HG02798 (cell line): ENCODE results near the gene CAPN6.

Source experiments
- ATAC-seq: cut with Tn5 transposase; IDR thresholded peaks from one replicate; pipeline ENCODE4 v1.9.1; 2021; ENCODE audit warnings: mild to moderate bottlenecking; ENCODE audit not compliant: unreplicated experiment, poor library complexity

Gene CAPN6, protein sequence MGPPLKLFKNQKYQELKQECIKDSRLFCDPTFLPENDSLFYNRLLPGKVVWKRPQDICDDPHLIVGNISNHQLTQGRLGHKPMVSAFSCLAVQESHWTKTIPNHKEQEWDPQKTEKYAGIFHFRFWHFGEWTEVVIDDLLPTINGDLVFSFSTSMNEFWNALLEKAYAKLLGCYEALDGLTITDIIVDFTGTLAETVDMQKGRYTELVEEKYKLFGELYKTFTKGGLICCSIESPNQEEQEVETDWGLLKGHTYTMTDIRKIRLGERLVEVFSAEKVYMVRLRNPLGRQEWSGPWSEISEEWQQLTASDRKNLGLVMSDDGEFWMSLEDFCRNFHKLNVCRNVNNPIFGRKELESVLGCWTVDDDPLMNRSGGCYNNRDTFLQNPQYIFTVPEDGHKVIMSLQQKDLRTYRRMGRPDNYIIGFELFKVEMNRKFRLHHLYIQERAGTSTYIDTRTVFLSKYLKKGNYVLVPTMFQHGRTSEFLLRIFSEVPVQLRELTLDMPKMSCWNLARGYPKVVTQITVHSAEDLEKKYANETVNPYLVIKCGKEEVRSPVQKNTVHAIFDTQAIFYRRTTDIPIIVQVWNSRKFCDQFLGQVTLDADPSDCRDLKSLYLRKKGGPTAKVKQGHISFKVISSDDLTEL

DNA sequence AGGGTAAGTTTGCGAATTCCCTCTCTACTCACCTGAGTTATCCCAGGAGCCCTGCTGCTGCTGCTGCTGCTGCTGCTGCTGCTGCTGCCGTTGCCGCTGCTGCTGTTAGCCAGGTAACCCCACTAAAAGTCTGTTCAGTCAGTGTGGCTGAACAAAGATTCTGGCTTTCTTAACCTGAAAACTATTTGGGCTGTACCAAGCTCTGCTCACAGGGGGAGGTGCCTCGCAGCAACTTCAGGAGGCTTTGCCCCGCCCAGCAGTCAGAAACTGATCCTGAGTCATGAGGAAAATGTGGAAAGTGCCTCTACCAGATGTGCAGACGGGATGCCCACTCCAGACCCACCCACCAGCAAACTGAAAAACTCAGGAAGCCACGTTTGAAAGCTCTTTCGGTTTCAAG lies at the start of gene CAPN6:
Gene CAPN6 (minus strand): TSS at position 145 of the 400 bp plus-strand sequence. CDS start 6,547 bp downstream, outside the sequence.
- no peak for ATAC-seq

DNA sequence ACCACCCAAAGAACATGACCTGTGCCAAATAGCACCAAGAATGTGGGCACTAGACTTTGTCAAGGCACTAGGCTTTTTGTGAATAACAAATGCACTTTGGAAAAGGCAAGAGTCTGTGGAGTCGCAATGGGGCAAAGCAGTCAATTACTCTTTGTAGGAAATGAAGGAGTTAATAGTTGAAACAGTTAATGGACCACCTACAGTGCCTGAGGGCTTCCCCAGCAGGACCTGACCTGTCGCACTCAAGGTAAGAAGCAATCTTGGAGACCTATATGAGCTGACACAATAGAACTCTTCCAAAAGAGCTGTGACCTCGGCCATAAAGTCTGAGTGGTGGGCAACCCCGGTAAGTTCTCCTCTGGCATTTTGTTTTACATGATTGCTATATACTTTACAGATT lies 49.2 kb upstream of the CAPN6 start:
- ATAC-seq = no peak

DNA sequence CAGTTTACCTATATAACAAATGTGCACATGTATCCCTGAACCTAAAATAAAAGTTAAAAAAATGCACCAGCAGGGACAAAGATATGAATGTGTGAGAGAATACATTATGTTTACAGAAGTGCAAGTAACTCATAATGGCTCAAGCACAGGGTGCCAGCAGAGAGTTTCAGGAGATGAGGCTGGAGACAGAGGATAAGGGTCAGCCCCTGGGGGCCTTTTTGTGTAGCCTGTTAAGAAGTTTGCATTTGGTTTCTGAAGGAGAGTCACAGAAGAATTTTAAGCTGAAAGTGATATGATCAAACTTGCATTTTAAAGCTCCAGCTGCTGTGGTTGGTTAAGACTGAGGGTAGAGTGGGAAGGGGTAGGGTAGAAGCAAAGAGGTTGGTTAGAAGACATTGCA lies 48.6 kb upstream of the CAPN6 start:
- no peak for ATAC-seq

DNA sequence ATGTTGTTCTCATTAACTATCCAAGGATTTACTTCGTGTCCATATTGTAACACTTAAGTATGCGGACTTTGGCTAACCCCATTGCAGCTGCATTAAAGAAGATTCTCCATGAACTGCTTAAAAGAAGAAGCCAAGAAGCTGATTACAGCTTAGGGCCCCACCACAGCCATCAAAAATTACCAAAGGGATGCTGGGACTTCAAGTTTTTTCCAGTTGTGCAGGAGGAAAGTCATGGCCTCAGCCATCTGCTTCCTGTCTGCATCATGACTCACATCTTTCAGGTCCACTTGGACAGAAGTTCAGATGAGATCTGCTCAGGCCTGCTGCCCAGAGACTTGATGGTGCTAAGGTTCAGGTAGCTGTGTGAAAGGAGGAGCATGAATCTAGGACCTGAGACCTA lies 38.8 kb upstream of the CAPN6 start:
- no peak for ATAC-seq

DNA sequence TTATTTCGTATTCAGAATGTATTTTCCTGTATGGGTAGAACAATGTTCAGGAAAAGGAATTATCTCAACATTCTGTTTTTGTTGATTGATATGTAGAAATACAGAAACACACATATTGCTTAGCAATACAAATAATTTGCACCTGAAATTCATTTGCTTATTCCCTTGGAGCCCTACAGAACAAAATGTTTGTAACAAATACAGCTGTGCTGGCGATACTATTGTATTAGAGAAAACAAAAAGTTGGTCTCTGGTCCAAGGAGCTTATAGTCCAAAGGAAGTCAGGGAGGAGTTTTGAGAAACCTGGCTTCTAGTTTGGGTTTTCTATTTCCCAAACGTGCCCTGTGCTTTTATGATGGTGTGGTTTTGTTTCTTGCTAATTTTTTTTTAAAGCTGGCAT lies 37.8 kb upstream of the CAPN6 start:
- ATAC-seq = no peak

DNA sequence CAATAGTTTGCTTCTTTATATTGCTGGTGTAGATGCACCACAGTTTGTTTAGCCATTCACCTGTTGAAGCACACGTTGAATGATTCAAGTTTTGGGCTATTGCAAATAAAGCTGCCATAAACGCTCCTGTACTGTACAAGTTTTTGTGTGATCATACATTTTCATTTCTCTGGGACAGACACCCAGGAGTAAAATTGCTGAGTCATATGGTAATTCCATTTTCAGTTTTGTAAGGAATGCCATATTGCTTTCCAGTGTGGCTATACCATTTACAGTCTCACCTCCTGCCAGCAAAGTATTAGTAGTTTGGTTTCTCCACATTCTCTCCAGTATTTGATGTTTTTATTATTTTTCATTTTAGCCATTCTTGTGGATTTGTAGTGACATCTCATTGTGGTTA lies 32.0 kb upstream of the CAPN6 start:
- ATAC-seq = no peak

DNA sequence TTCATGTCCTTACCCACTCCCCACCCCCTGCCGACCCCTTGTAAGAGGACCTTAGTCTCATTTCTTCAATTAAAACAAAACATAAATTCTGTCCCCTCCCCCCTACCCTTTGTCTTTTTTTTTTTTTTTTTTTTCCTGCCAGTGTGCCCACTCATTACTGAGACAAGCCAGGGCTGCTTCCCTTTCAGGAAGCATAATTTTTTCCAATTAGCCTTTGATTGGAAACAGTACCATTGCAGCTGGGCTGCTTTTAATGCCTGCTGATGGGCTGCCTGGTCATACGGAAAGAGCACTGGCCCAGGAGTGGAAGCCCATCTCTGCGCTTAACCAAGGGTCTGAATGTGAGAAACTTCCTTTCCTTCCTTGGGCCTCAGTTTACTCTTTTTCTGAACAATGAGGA lies 18.6 kb upstream of the CAPN6 start:
- ATAC-seq = no peak

DNA sequence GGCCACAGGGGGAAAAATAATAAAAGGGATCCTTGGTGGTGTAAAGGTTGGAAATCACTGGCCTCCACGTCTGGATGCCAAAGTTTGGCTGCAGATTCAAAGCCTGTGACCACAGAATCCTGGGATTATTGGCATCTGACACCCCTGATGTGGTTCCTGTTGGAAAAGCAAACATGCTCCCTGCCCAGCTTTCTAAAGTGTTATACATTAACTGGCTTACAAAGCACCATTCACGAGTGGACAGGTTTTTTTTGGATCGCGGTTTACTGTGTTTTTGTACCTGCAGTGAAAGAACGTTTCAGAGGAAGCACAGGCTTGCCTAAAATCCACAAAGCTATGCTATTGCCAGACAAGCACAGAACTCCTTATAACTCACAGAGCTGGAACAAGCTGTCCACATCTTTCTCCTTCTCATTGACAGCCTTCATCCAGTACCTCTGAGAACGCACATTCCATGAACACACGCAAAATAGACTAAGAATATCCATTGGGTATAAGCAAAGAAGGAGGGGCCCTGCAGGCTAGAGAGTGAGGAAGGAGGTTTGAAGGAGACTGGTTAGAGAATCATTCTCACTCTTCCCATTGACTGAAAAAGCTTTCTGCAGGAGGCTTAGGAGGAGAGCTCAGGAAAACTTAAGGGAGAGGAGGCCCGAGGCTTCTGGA lies 14.5 kb upstream of the CAPN6 start:
- no peak for ATAC-seq

DNA sequence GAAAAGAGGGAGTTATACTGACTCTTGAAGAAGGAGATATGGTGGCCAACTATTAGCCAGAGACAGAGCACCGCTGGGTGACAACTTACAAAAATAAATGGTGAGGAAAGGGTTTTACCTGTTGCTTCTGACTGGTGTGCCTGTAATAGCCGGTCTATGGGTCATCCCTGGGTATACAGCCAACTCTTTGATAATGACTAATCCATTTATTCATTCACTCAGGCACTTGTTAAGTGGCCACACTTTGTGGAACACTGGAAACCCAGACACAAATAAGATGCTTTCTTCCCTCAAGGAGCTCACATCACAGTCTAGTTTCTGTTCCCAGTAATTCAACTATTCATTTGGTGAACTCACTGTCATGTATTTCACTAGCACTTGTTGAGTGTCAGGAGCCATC lies 13.2 kb upstream of the CAPN6 start:
- ATAC-seq = no peak

DNA sequence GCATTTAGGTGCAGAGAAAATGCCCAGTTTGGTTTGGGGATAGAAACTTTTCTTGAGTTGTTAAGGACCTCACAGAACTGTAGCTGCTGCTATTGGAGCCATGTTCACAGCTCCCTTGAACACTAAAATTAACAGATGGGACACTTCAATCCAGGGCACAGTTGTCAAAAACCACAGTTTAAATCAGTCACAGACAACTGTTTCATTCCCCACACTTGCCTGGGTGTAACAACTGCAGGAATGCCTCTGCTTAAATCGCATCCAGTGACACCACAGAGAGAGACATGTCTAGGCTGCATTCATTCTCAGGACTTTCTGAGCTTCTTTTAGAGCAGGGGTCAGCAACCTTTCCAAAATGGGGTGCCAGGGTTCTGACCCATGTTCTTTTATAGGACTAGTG lies 12.7 kb upstream of the CAPN6 start:
- no peak for ATAC-seq

DNA sequence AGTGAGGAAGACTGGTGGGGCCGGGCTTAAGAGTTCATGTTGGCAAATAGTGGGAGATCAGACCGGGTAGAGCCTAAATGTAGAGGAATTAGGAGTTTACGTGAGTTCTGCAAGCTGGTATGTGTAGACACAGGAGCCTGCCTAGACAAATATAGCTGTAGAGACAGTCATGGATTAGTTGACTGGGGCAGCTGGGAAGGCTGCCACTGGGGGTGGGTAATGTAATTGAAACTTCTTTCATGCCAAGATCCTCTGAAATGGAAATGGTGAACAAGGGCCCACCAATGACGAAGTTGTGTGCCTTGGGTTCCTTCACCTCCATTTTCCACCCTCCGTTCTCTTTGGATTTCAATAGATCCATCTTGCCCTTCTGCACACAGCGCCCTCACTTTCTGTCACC lies 11.9 kb upstream of the CAPN6 start:
- no peak for ATAC-seq

DNA sequence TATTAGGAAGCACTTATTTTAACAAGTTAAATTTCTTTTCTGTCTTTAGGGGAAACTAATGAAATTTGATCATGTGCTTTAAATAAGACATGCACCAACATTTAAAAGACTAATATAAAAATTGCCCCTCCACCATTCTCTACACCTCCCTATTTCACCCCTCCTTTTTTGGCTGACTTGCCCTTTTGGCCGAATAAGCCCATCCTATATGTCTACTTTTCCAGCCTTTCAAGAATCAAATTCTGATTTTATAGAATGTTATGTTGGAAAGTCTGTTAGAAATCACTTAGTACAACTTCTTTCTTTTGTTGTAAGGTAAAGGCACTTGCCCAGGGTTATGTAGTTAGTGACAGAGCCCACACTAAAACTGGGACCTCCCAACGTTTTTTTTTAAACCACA lies 1.8 kb downstream of the CAPN6 start:
- no peak for ATAC-seq

DNA sequence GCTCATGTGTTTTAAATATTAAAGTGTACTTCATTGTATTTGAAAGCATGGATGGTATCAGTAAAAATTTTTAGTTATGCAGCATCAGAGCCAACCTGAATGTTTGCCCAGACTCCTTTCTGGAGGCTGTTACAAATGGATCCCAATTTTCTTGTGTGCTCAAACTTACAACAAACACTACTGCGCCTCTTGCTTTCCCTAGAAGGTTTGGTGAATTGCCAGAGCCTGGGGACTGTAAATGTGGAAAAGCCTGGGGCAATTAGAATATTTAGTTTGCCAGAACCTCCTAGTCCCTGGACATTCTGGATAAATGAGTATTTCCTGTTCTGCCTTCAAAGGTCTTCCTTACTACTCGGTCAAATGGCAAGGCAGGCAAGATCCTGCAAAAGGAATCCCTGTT lies 4.8 kb downstream of the CAPN6 start:
- no peak for ATAC-seq

DNA sequence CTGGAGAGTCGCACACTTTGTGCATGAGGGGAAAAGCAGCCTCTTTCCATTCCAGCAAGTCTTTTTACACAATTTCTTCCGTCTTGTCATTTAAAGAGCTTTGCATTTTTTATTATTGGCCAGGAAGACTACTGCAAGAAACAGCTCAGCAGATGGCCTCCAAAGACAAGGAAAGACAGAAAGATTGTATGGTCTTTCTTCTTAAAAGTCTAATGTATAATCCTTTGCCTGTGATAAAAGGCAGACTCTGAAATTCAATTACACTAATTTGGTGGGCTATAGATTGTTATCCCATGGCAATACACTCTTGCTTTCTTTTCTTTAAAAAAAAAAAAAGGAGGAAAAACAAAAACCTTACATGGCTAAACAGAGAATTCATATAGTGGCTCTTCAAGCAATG lies 5.9 kb downstream of the CAPN6 start:
- ATAC-seq = no peak

DNA sequence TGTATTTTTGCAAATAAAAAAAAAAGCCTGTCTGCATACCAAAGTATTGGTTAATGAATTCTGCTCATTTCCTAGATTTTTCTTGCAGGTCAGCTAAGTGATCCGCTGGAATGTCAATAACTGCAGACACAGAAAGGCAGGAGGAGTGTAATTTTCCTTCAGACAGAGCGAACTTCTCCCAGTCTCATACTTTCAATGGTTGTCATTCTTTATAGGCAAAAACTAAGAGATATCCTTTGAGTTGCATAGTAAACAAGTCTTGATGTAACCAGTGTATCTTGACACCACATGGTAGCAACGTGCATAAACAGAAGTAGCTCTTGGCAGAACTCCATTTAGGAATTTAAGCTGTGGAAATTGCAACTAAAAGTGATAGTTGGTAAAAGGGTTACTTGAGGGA lies 8.2 kb downstream of the CAPN6 start:
- ATAC-seq = no peak

DNA sequence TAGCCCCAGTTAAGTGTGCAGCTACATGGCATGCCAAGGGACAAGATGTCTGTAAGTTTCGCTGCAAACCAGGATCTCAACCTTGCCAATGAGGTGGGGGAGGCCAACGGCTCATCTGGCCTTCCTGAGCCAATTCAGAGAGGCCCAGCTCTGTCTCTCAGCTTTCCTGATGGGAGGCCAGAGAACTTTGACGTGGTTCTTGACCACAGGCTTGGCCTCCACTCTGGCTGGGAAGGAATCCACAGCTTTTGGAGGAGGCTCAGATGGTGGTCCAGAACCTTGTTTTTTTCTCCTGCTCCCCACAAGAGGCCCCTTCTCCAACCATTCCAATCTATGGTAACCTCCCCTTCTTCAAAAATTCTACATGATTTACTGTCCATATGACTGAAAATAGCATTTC lies 9.8 kb downstream of the CAPN6 start:
- ATAC-seq = no peak

DNA sequence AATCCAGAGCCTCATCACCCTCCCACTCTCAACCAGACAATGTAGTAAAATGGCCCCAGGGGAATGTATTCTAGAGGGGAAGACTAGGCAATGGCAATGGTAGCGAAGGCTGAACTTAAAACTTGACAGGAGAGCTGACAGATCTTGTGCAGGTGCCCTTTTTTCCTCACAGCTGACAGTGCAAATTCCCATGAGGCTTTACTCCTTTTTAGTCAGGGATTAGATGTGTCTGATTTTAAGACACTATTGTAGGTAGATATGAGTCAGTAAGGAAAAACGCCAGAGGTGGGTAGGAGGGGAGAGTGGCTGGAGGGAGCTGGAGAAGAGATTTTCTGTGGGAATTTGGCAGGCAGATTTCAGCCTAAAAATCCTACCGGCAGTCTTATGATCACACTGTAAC lies 10.7 kb downstream of the CAPN6 start:
- no peak for ATAC-seq

DNA sequence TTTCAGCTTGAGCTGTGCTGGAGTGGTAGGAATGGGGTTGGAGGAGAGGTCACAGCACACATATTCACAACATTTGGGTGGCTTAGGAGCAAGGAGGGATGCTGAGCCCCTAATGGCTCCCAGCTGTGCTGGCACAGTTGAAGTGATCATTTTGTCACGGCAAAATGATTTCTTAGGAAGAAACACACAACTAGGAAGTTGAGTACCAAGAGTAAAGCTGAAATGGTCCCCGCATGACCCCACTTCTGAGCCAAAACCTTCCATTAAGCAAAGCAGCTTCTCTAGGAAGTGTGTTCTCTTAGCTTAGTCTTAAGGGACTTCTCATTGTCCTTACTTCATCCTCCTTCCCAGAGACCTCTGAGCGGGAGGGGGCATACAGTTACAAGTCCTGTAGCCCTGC lies 12.6 kb downstream of the CAPN6 start:
- no peak for ATAC-seq

DNA sequence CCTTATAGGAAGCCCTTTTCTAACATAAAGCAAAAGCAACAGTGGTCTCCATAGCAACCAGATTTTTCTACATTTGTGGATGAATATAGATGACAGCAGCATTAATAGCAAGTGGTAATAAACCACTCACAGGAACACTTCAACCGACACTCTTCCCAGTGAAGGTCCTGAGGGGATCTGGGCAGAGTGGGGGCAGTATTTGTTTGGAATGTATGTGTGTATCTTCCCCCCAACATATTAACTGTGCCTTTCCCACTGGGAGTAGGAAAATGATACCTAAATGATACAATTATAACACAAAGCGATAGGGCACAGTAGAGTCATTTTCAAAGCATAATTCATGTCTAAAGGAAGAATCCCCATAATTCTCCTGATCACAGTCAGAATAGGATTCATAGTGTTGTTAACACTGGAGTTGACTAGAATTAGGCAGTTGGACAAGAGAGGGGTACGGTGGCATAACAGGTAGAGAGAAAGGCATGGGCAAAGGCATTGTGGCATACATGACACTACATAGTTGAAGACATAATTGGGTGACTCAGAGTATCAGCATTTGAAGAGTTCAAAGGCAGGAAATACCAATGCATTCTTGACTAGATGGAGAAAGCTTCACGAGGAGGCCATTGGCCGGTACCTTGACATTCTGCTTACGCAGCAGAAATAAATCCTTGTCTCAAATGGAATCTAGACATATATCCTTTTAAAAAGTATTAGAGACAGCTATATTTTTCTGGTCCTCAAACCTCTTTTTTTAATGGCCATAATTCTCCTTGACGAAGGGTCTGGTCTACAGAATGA lies 15.2 kb downstream of the CAPN6 start:
- ATAC-seq = no peak

DNA sequence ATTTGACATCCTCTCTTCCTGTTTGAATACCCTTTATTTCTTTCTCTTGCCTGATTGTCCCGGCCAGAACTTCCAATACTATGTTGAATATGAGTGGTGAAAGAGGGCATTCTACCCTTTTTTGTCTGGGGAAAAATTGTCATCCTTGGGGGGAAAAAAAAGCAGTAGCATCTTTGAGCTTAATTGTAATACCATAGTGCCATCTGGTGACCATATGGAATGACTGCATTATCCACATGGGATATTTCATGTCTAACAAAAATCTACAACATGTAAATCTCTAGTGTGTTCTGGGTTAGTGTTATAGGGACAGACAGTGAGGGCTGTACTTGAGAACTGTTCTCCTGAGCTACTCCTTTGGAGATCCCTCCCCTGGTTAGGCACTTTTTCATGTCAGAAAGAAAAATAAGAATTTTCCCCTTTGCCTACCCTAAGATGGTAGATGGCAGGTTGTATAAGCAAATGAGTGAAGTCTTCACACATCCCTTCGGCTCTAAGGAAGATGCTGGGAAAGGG lies 26.0 kb downstream of the CAPN6 start:
- ATAC-seq = no peak
